RWPE2 (cell line): ENCODE measurements around the gene SH3RF2.

ENCODE experiments used
- ATAC-seq: fragments of 200-7000 bp; cut with Tn5 transposase; 3 replicates; pipeline ENCODE4 v1.9.1; 2021; ENCODE audit warnings: low read depth
- DNase-seq: peaks from one replicate; pipeline ENCODE4 v3.0.0-alpha.2; 2020; ENCODE audit warnings: low spot score
- H3K27ac ChIP-seq: fragments of 450-650 bp; 2 replicates; pipeline ENCODE4 v1.5.1; 2017; ENCODE audit warnings: mild to moderate bottlenecking; ENCODE audit not compliant: poor library complexity, severe bottlenecking
- H3K27me3 ChIP-seq: fragments of 250-450 bp; sonication (Bioruptor Pico); 2 replicates; pipeline ENCODE4 v1.5.1; 2021; ENCODE audit warnings: mild to moderate bottlenecking, moderate library complexity; ENCODE audit not compliant: insufficient read depth, poor library complexity, severe bottlenecking
- H3K36me3 ChIP-seq: fragments of 250-450 bp; sonication (Bioruptor Pico); 2 replicates; pipeline ENCODE4 v1.5.1; 2020; ENCODE audit warnings: low read depth, mild to moderate bottlenecking, moderate library complexity
- H3K4me1 ChIP-seq: fragments of 250-450 bp; sonication (Bioruptor Pico); 2 replicates; pipeline ENCODE4 v1.5.1; 2021; ENCODE audit warnings: mild to moderate bottlenecking, moderate library complexity; ENCODE audit not compliant: insufficient read depth, poor library complexity, severe bottlenecking
- H3K4me3 ChIP-seq: fragments of 250-450 bp; sonication (Bioruptor Pico); 2 replicates; pipeline ENCODE4 v1.5.1; 2021; ENCODE audit warnings: mild to moderate bottlenecking, moderate library complexity; ENCODE audit not compliant: severe bottlenecking
- H3K9me3 ChIP-seq: fragments of 250-450 bp; sonication (Bioruptor Pico); 2 replicates; pipeline ENCODE4 v1.5.1; 2021; ENCODE audit warnings: mild to moderate bottlenecking, moderate library complexity; ENCODE audit not compliant: severe bottlenecking
- CTCF ChIP-seq: fragments of 450-650 bp; IDR thresholded peaks from one replicate; pipeline ENCODE4 v1.5.1; 2017; ENCODE audit warnings: mild to moderate bottlenecking, moderate library complexity; ENCODE audit not compliant: poor library complexity, severe bottlenecking

SH3RF2 gene

GRCh38 chr5:145913701-145914100, 22.7 kb upstream of the SH3RF2 start:
- no peak overlapping the region for H3K4me3 ChIP-seq
- H3K9me3 ChIP-seq, result no peaks in the 10 kb centered on the region
- no peaks in the 10 kb centered on the region for H3K27me3 ChIP-seq
- no peak overlapping the region for H3K27ac ChIP-seq
- no peak for TF ChIP-seq CTCF
- no peak for DNase-seq
- ATAC-seq, result no peak
- no peaks in the 10 kb centered on the region for H3K4me1 ChIP-seq
- no peaks in the 10 kb centered on the region for H3K36me3 ChIP-seq

- TF ChIP-seq CTCF, result no peak
- DNase-seq, result no peak
- H3K27ac ChIP-seq, result no peak overlapping the region
- H3K9me3 ChIP-seq, result no peaks in the 10 kb centered on the region
- no peak overlapping the region for H3K4me3 ChIP-seq
- no peak for ATAC-seq
- H3K4me1 ChIP-seq, result peaks cover 3% of the 10 kb centered on the region
- no peaks in the 10 kb centered on the region for H3K27me3 ChIP-seq
- H3K36me3 ChIP-seq, result no peaks in the 10 kb centered on the region
Measured at GRCh38 chr5:145915970-145916638, 20.3 kb upstream of the SH3RF2 start.

- Histone ChIP-seq H3K27ac (no peak overlapping the region), H3K36me3 (no peaks in the 10 kb centered on the region), H3K4me1 (peaks cover 13% of the 10 kb centered on the region), H3K27me3 (no peaks in the 10 kb centered on the region), H3K4me3 (no peak overlapping the region), H3K9me3 (no peaks in the 10 kb centered on the region)
- ATAC-seq, result no peak
- no peak for DNase-seq
- TF ChIP-seq CTCF, result no peak
Measured at GRCh38 chr5:145917288-145917687, 19.1 kb upstream of the SH3RF2 start.

- ATAC-seq, result no peak
- DNase-seq, result no peak
- no peak overlapping the region for H3K27ac ChIP-seq
- no peaks in the 10 kb centered on the region for H3K27me3 ChIP-seq
- no peaks in the 10 kb centered on the region for H3K9me3 ChIP-seq
- no peak overlapping the region for H3K4me3 ChIP-seq
- no peak for TF ChIP-seq CTCF
- H3K36me3 ChIP-seq, result no peaks in the 10 kb centered on the region
- peaks cover 13% of the 10 kb centered on the region for H3K4me1 ChIP-seq
Measured at GRCh38 chr5:145918397-145918796, 18.0 kb upstream of the SH3RF2 start.

- DNase-seq, result no peak
- no peaks in the 10 kb centered on the region for H3K27me3 ChIP-seq
- H3K27ac ChIP-seq, result no peak overlapping the region
- H3K4me3 ChIP-seq, result no peak overlapping the region
- no peak for ATAC-seq
- no peaks in the 10 kb centered on the region for H3K36me3 ChIP-seq
- H3K9me3 ChIP-seq, result no peaks in the 10 kb centered on the region
- peaks cover 16% of the 10 kb centered on the region for H3K4me1 ChIP-seq
- no peak for TF ChIP-seq CTCF
Measured at GRCh38 chr5:145919413-145919812, 17.0 kb upstream of the SH3RF2 start.
